Testis (tissue), 2 donors: ENCODE results near the gene OCIAD1.

Source experiments
- CTCF ChIP-seq, 3 experiments: fragments of 450-650 bp in 2 of 3; fragments of 200-600 bp in 1 of 3; sonication (generic) in 1 of 3; IDR thresholded peaks; one replicate each; pipeline ENCODE4 v1.5.1; 2016 to 2019; ENCODE audit warnings: antibody characterized with exemption in 3 of 3, mild to moderate bottlenecking in 2 of 3, moderate library complexity in 1 of 3
- POLR2A ChIP-seq: fragments of 450-650 bp; IDR thresholded peaks from one replicate; pipeline ENCODE4 v1.6.1; 2017; ENCODE audit warnings: antibody characterized with exemption, mild to moderate bottlenecking, moderate library complexity

GRCh38 chr4:48844843-48845242, 14.0 kb downstream of the OCIAD1 start:
- TF ChIP-seq CTCF (IDR thresholded peaks at IDR 0.05) (no peak), POLR2A (no peak)
